ENCODE results near the gene C2orf81.

C2orf81 gene

DNA sequence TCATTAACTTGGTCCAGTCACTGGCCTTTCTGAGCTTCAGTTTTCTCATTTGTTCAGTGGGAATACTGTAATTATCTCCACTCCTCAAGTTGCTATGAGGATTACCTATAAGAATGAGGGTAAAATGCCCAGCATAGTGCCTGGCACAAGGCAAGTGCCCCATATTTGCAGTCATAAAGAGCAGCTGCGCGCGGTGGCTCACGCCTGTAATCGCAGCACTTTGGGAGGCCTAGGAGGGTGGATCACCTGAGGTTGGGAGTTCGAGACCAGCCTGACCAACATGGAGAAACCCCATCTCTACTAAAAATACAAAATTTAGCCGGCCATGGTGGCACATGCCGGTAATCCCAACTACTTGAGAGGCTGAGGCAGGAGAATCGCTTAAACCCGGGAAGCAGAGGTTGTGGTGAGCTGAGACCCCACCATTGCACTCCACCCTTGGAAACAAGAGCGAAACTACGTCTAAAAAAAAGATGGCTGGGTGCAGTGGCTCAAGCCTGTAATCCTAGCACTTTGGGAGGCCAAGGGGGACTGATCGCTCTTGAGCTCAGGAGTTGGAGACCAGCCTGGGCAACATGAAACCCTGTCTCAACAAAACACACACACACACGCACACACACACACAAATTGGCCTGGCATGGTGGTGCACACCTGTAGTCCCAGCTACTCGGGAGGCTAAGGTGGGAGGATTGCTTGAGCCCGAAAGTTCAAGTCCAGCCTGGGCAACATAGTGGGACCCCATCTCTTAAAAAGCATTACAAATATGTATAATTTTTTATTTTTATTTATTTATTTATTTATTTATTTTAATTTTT is 21.3 kb upstream of the C2orf81 start:
- peak; percentile 14 for DNase-seq

- peak; percentile 61 for DNase-seq
These were observed 20.5 kb upstream of the C2orf81 start, which contains the start of gene RTKN for GRCh38 chr2:74441690-74442482. RTKN (minus strand) TSS chr2:74441937; CDS start chr2:74441816, 121 bp downstream.

GRCh38 chr2:74441170-74441689 is 19.8 kb upstream of the C2orf81 start:
- peak; percentile 61 for DNase-seq

- peak; percentile 96 for DNase-seq
These were observed 19.2 kb upstream of the C2orf81 start for GRCh38 chr2:74440378-74441169.

GRCh38 chr2:74439803-74440377 is 18.5 kb upstream of the C2orf81 start:
- DNase-seq: peak; percentile 93

GRCh38 chr2:74439373-74439772 is 18.0 kb upstream of the C2orf81 start:
- no peak for DNase-seq

- peak; percentile 13 for DNase-seq
These were observed 16.8 kb upstream of the C2orf81 start for GRCh38 chr2:74438248-74438647.

- DNase-seq: peak; percentile 19
These were observed 15.7 kb upstream of the C2orf81 start for GRCh38 chr2:74436848-74437695.

DNA sequence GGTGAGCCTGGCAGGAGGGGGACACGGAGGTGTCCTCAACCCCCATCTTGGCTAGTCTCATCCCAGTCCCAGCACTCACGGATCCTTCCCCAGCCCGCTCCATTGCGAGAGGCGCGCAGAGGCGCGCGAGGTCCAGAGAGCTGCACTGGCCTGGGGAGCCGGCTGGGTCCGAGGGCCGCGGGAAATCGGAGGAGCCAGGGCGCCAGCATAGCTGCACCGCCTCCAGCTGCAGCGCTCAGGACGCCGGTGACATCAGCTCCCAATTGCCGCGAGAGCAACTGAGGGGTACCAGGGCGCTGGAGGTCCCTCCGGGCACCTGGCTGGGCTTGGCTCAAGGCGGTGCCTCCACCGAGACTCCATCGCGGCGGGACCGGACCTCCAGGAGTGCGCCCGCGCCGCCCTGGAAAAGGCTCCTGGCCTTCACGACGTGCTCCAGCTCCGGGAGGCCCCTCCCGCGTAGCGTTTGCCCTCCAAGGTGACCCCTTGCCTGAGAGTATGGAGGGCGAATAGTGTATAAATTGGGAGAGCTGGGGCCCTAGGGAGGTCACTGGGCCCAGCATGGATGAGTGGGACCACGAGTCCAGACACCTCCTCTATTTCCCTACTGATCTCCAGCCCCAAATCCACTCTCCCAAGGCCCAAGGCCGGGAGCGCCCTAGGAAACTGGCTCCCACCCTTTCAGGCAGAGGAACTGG is 14.8 kb upstream of the C2orf81 start:
- DNase-seq: peak; percentile 22

GRCh38 chr2:74430502-74430901 is 9.1 kb upstream of the C2orf81 start:
- DNase-seq: no peak

GRCh38 chr2:74429487-74430451 is 8.3 kb upstream of the C2orf81 start:
- DNase-seq: no peak

- no peak for DNase-seq
These were observed 7.3 kb upstream of the C2orf81 start for GRCh38 chr2:74428675-74429074.

DNA sequence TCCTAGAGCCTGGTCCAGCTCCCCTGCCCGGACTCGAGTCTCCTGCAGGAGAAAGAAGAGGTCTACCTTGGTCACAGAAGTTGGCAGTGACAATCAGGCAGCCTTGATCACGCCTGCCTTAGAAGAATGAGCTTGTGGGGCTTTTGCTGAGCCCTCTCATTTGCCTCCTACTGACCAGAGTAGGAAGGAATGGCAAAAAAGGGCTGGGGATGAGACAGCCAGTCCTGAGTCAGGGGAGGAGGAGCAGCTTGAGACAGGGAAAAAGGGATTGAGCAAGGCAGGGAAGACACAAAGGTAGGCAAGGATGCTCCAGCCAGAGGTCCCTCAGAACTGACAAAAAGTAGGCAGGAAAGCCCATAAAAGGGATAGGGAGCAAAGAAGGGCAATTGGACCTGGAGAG is 6.1 kb upstream of the C2orf81 start:
- DNase-seq: no peak

GRCh38 chr2:74426181-74426758 is 4.9 kb upstream of the C2orf81 start:
- no peak for DNase-seq

GRCh38 chr2:74425523-74425922 is 4.1 kb upstream of the C2orf81 start:
- no peak for DNase-seq

GRCh38 chr2:74424995-74425406 is 3.6 kb upstream of the C2orf81 start:
- DNase-seq: no peak

DNA sequence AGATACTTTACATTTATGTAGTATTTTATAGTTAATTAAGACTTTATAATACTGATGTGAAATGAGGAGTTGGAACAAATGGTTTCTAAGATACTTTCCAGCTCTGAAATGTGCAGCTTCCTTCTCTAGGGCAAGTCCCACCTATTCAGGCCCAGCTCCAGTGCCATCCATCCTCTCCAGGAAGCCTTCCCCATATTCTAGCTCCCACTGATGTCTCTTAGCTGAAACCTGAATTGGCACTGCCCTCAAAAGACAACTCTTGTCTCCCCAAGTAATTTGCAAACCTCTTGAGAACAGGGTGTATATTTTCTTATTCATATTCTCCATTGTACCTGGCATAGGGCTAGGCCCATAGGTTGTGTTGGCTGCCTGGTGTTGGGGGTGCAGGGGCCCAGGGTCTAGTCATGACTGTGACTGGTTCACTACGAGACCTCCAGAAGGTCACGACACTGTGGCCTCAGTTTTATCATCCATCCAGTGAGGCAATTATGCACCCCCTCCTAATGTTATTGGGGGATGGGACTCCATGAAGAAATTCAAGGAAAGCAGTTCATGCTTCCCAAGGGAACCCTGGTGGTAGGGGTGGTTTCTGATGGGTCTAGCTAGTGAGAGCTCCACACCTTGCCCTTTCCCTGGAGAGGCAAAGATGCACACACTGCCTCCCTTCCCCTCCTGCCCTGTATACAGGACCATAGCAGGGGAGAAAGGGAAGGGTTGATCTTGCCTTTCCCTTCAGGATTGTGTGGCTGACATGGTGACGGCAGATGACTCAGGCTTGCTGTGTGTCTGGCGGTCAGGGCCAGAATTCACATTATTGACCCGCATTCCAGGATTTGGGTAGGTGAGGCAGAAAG is 2.9 kb upstream of the C2orf81 start:
- DNase-seq: no peak

Measured in femur (tissue), 1 donor.